Measurements from ENCODE around the gene ATG12. TPM values are rescaled to one million over a fixed set of nuclear protein-coding genes. Genes with fewer than 3 reads are reported as not detected.
"Not testable (repeated sequence)": the region's sequence is repeated elsewhere in the genome, so short reads cannot be mapped to it uniquely, and the experiment has no call there.

The ATG12 gene
- total RNA-seq (2014; rRNA removed; shearing (Covaris generic)): 63.5 and 76.1 TPM in 2 replicates

GRCh38 chr5:115841382-115842088, at the start of gene ATG12, which contains the start of gene AP3S1:
Gene ATG12, minus strand, starts transcription at chr5:115841565. Its CDS starts 13 bp downstream, at chr5:115841552.
Gene AP3S1, plus strand, starts transcription at chr5:115841935. Its CDS starts 103 bp downstream, at chr5:115842038.
- peak; percentile 95 for DNase-seq (ENCODE audit: low spot score)

GRCh38 chr5:115888027-115888426, 46.7 kb upstream of the ATG12 start:
- peak; percentile 37 for DNase-seq (ENCODE audit: low spot score)

GRCh38 chr5:115885208-115885607, 43.8 kb upstream of the ATG12 start:
- DNase-seq (ENCODE audit: low spot score): not testable (repeated sequence)

DNA sequence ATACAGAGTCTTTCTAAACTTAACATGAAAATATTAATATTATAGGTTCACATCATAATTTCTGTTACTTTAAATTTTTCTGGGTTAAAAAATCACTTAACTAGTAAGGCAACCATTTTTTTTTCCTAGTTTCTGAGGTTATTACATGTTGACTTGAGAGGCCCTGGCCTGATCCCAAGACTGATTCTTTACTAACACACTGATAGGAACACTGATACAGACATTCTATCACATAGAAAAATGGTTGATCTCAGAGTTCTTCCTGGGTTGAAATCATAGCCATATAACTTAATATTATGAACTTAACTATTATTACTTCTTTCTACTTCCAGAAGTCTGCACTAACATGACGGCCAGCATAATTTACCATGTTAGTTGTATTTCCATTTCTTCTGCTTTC, 43.3 kb upstream of the ATG12 start:
- DNase-seq (ENCODE audit: low spot score): no peak

DNA sequence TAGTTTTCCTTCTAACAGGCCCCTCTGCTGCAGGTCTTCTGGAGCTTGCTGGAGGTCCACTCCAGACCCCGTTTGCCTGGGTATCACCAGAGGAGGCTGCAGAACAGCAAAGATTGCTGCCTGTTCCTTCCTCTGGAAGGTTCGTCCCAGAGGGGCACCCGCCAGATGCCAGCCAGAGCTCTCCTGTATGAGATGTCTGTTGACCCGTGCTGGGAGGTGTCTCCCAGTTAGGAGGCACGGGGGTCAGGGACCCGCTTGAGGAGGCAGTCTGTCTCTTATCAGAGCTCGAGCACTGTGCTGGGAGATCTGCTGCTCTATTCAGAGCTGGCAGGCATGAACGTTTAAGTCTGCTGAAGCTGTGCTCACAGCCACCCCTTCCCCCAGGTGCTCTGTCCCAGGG, 41.1 kb upstream of the ATG12 start:
- DNase-seq (ENCODE audit: low spot score): not testable (repeated sequence)

GRCh38 chr5:115877342-115877741, 36.0 kb upstream of the ATG12 start:
- not testable (repeated sequence) for DNase-seq (ENCODE audit: low spot score)

- DNase-seq (ENCODE audit: low spot score): no peak
Measured at GRCh38 chr5:115875447-115875846, 34.1 kb upstream of the ATG12 start.

- DNase-seq (ENCODE audit: low spot score): peak; percentile 40
Measured at GRCh38 chr5:115873392-115873791, 32.0 kb upstream of the ATG12 start.

DNA sequence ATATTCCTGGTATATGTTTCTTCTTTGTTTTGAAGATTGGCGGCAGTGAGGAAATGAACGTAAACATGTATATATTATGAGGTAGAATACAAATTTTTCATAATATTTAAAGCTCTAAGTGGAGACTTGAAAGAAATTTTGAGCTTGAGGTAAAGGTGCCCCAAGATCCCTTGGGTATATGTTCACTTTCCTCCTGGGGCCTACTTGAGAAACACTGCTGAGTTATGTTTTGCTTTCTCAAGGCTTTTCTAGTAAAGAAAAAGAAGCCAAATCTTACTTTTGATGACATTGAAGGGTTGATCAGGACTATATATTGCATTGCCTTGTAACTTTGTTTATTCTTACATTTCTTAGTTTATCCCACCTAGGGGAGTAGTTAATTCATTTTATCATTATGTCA, 31.1 kb upstream of the ATG12 start:
- no peak for DNase-seq (ENCODE audit: low spot score)

DNA sequence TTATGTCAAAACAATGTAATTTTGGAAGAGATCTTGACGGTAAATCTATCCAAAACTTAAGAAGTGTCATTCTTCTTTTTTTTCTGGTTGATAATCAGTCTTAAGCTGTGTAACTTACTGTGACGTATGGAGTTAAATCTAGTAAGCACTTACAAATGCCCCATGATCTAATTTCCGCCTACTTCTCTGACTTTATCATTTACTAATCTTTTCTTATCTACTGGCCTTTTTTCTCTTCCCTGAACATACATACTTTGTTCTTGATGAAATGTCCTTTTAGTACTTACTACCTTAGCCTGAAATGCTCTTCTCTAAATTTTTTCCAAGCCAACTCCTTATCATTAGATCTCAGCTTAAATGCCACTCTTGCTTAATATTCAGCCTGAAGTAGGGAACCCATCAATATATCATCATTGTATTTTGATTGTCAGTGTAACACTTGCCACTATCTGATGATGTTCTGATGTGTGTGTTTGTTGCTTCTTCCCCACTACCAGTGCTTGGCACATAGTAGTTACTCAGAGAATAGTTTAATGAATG, 28.0 kb upstream of the ATG12 start:
- no peak for DNase-seq (ENCODE audit: low spot score)

- no peak for DNase-seq (ENCODE audit: low spot score)
Measured at GRCh38 chr5:115859378-115859777, 18.0 kb upstream of the ATG12 start.

DNA sequence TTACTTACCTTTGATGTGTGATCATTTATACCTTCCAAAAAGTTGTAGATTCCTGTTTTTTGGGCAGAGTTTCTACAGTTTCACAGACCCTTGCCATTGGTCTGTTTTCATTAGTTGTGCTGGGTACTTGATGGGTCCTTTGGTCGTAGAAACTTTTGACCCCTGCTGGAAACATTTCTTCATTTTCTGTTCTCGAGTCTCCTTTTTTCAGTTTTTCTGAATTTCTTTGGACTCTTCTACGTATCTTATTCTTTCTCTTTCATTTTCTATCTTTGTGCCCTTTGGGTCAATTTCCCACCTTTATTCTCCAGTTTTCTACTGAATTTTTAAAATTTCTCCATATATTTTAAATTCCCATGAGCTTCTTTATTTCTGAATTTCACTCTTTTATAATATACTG, 17.0 kb upstream of the ATG12 start:
- DNase-seq (ENCODE audit: low spot score): no peak

- DNase-seq (ENCODE audit: low spot score): peak; percentile 41
Measured at GRCh38 chr5:115857626-115858349, 16.4 kb upstream of the ATG12 start.

DNA sequence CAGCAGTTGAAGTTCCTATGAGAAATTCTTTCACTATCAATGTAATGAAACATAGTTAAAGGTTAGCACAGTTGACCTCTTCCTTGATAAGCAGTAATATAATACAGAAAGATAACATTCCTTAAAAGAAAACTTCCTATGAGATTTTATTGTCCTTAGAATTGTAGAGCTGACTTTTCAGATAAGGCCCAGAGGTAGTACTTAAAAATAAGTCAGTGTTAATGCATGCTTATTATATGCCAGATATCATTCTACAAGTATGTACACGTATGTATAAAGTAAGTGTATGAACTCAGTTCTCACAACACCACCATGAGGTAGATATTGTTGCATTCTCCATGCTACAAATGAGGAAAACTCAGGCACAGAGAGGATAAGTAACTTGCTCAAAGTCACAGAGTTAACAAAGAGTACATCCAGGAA, 15.7 kb upstream of the ATG12 start:
- no peak for DNase-seq (ENCODE audit: low spot score)

- DNase-seq (ENCODE audit: low spot score): no peak
Measured at GRCh38 chr5:115855959-115856358, 14.6 kb upstream of the ATG12 start.

- no peak for DNase-seq (ENCODE audit: low spot score)
Measured at GRCh38 chr5:115854139-115854538, 12.8 kb upstream of the ATG12 start.

DNA sequence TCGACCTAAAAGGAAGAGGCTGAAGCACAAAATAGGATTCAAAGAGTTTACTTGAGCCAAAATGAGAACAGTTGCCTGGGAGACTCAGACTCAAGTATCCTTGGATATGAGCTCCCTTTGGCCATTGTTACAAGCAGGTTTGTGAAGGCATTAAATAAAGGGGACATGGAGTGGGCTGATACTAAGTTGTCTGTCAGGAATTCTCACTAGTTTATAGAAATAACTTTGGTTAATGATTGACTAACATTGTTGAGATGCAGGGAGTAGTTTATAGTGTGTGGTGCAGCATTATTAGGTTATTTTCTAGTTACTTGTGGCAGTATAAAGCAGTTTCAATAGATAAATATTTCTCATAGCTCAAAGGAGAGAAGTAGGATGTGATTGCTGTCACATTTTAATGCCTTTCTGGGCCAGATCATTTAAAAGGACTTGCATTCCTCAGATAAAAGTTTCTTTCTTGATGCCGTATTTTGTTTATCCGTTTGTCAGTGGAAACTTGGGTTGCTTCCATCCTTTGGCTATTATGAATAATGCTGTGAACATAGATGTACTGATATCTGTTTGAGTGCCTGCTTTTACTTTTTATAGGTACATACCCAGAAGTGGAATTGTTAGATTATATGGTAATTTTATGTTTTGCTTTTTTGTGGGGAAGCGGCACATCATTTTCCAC, 9.5 kb upstream of the ATG12 start:
- DNase-seq (ENCODE audit: low spot score): peak; percentile 16

DNA sequence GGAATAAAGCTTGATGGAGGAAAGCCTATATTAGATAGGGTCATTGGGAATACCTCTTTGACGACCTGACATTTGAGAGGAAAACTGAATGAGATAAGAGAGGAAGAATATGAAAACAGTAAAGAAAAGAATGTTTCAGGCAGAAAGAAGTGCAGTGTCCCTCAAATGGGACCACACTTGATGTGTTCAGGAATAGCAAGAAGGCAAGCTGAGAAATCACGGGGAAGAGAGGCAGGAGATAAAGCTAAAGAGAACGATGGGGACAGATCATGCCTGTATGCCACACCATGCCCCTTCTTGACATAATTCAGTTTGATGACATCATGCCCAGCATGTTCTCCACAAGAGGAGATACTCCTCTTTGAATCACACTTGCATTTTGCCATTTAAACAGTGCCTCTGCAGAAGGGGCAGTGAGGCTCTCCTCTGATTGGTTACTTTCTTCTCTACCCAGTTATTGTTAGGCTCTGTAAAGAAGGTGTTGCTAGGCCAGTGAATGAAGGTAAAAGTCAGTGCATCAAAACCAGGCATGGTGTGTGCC, 8.0 kb upstream of the ATG12 start:
- DNase-seq (ENCODE audit: low spot score): no peak

DNA sequence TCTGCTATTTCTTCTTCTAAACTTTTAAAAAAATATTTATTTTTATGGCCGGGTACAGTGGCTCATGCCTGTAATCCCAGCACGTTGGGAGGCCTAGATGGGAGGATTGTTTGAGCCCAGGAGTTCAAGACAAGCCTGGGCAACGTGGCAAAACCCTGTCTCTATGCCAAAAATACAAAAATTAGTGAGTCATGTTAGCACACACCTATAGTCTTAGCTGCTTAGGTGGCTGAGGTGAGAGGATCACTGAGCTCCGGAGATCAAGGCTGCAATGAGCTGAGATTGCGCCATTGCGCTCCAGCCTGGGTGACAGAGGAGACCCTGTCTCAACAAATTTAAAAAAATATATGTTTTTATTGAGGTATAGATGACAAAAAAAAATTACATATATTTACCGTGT, 5.9 kb upstream of the ATG12 start:
- no peak for DNase-seq (ENCODE audit: low spot score)

GRCh38 chr5:115844321-115844817, 3.0 kb upstream of the ATG12 start:
- no peak for DNase-seq (ENCODE audit: low spot score)

DNA sequence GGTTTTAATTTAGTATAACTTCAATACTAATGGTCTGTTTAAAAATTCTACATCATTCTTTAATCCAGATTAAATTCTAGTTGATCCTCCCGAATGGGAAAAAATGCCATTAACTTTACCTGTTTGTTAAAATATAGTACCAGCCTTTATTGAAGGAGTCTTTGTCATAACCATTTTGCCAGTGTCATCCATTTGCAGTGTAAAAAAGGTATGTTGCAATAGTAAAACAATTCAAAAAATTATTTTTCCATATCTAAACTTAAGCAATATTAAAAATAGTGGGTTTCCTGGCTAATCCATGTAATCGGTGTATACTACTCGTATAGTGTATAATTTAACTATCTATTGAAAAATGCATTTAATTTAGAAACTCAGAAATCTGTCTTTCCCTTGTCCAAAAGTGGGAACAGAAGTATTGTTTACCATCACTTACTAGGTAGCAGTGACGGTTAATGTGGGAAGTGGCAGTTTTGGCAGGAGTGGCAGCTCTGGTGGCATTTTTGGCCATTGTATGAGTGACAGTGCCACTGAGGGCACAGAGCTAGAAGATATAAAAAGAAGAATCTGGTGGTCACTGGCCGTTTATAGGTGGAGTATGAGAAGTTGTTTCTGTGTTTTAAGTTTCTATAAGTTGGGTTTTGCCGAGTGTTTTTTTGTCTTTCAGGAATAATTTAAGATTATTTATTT, 2.2 kb upstream of the ATG12 start:
- DNase-seq (ENCODE audit: low spot score): no peak

All from H4 (cell line).